ENCODE results near the gene ARF4. TPM values are rescaled to one million over a fixed set of nuclear protein-coding genes. Genes with fewer than 3 reads are reported as not detected.

ARF4 gene
- total RNA-seq, 1 experiment from 2014 or later, result 275 TPM

- POLR2A ChIA-PET, result interaction anchor here (3.0 kb wide), 1 partner anchor 12 kb away, joined by 20 read pairs; the partner anchor contains the start of gene PDE12
- no peaks in the 10 kb centered on the region for H3K4me1 Mint-ChIP-seq (ENCODE audit: insufficient read depth, unreplicated experiment)
Observed at GRCh38 chr3:57544181-57545125, 52.7 kb downstream of the ARF4 start, which contains the start of gene DNAH12. Gene DNAH12 (minus strand): TSS chr3:57544344. CDS start chr3:57542870, 1,474 bp downstream.

GRCh38 chr3:57538465-57538864 is 58.7 kb downstream of the ARF4 start:
- ChIA-PET CTCF (interaction anchor here (0.6 kb wide), 1 partner anchor 320 kb away, joined by 5 read pairs; no protein-coding TSS in a partner anchor), POLR2A (no interaction called here)
- Mint-ChIP-seq H3K36me3 (ENCODE audit: insufficient read depth, unreplicated experiment) (no peaks in the 10 kb centered on the region), H3K9me3 (ENCODE audit: unreplicated experiment) (no peaks in the 10 kb centered on the region), H3K4me3 (ENCODE audit: unreplicated experiment) (no peak overlapping the region), H3K27ac (ENCODE audit: low read depth, unreplicated experiment) (no peak overlapping the region), H3K27me3 (ENCODE audit: insufficient read depth, unreplicated experiment) (no peaks in the 10 kb centered on the region), H3K4me1 (ENCODE audit: insufficient read depth, unreplicated experiment) (no peaks in the 10 kb centered on the region)
- no peak for DNase-seq (ENCODE audit: unreplicated experiment)
- BruUV-seq (replicated peaks), result no TSS peak
- intact Hi-C loops (cut with micrococcal nuclease), result no loop called here
- TF ChIP-seq, protein P1, sequence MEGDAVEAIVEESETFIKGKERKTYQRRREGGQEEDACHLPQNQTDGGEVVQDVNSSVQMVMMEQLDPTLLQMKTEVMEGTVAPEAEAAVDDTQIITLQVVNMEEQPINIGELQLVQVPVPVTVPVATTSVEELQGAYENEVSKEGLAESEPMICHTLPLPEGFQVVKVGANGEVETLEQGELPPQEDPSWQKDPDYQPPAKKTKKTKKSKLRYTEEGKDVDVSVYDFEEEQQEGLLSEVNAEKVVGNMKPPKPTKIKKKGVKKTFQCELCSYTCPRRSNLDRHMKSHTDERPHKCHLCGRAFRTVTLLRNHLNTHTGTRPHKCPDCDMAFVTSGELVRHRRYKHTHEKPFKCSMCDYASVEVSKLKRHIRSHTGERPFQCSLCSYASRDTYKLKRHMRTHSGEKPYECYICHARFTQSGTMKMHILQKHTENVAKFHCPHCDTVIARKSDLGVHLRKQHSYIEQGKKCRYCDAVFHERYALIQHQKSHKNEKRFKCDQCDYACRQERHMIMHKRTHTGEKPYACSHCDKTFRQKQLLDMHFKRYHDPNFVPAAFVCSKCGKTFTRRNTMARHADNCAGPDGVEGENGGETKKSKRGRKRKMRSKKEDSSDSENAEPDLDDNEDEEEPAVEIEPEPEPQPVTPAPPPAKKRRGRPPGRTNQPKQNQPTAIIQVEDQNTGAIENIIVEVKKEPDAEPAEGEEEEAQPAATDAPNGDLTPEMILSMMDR (IDR thresholded peaks at IDR 0.05; ENCODE audit: unreplicated experiment), result no peak

More at GRCh38 chr3:57544181-57545125, 52.7 kb downstream of the ARF4 start, which contains the start of gene DNAH12:
- no TSS peak for BruUV-seq (replicated peaks)
- CTCF ChIA-PET, result interaction anchor here (0.7 to 0.9 kb wide), 2 partner anchors 47 to 624 kb away, joined by 3 read pairs; no protein-coding TSS in a partner anchor
- Mint-ChIP-seq H3K36me3 (ENCODE audit: insufficient read depth, unreplicated experiment) (no peaks in the 10 kb centered on the region), H3K9me3 (ENCODE audit: unreplicated experiment) (no peaks in the 10 kb centered on the region), H3K4me3 (ENCODE audit: unreplicated experiment) (peak within 1 kb of the TSS; percentile 54), H3K27me3 (ENCODE audit: insufficient read depth, unreplicated experiment) (no peaks in the 10 kb centered on the region), H3K27ac (ENCODE audit: low read depth, unreplicated experiment) (no peak within 1 kb of the TSS)
- DNase-seq (ENCODE audit: unreplicated experiment), result no peak
- intact Hi-C loops (cut with micrococcal nuclease), result no loop called here
- TF ChIP-seq, protein P1 (IDR thresholded peaks at IDR 0.05; ENCODE audit: unreplicated experiment), result no peak

DNA sequence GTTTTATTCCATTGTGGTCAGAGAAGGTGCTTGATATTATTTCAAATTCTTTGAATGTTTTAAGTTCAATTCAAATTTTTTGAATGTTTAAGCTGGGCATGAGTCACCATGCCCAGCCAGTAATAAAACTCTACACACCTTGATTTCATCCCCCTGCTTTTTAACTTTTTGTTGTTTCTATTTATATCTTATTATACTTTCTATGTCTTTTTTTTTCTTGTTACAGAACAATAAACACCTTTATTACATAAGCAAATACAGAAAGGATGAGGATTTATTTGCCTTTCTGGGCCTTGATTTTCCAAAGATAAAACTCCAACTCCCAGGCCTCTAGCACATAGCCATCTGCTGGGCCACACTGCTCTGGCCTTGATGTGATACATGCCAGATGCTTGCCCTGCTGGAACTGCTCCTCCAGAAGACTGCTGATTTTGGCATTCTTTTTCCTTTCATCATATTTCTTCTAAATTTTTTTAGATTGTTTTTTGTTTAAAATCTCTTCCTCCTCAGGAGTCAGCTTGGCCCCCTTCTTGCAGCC is 67.0 kb downstream of the ARF4 start:
- no peak overlapping the region for H3K4me3 Mint-ChIP-seq (ENCODE audit: unreplicated experiment)
- TF ChIP-seq, protein P1 (IDR thresholded peaks at IDR 0.05; ENCODE audit: unreplicated experiment), result no peak
- intact Hi-C loops (cut with micrococcal nuclease), result no loop called here
- ChIA-PET POLR2A (interaction anchor here (0.7 to 1.2 kb wide), 4 partner anchors 8 to 431 kb away, joined by 3 to 6 read pairs (median 4); no protein-coding TSS in a partner anchor), CTCF (interaction anchor here (0.6 to 0.7 kb wide), 3 partner anchors 120 to 830 kb away, joined by 3 read pairs; no protein-coding TSS in a partner anchor)
- H3K27ac Mint-ChIP-seq (ENCODE audit: low read depth, unreplicated experiment), result no peak overlapping the region
- no peaks in the 10 kb centered on the region for H3K36me3 Mint-ChIP-seq (ENCODE audit: insufficient read depth, unreplicated experiment)
- H3K27me3 Mint-ChIP-seq (ENCODE audit: insufficient read depth, unreplicated experiment), result no peaks in the 10 kb centered on the region
- H3K4me1 Mint-ChIP-seq (ENCODE audit: insufficient read depth, unreplicated experiment), result no peaks in the 10 kb centered on the region
- H3K9me3 Mint-ChIP-seq (ENCODE audit: unreplicated experiment), result no peaks in the 10 kb centered on the region
- DNase-seq (ENCODE audit: unreplicated experiment), result no peak
- no TSS peak for BruUV-seq (replicated peaks)

Other genes starting within 250 kb of the ARF4 start
- 0.47 and 0.58 TPM in 2 replicates for gene DNAH12, start 53.0 kb downstream of the ARF4 start, total RNA-seq (2022)
- 23.0 and 23.1 TPM in 2 replicates for gene PDE12, start 41.1 kb downstream of the ARF4 start, total RNA-seq (2022)
- 21.2 and 22.3 TPM in 2 replicates for gene DENND6A, start 95.7 kb upstream of the ARF4 start, total RNA-seq (2022)
- gene SLMAP, start 159.0 kb upstream of the ARF4 start, total RNA-seq (2022), result 71.0 and 77.9 TPM in 2 replicates

Measured in MCF 10A (cell line).